ENCODE results near the gene VCP. TPM values are rescaled to one million over a fixed set of nuclear protein-coding genes. Genes with fewer than 3 reads are reported as not detected.
A peak's percentile ranks its signal among the peaks of the same experiment; 100 is the strongest.

VCP gene
- polyA plus RNA-seq, 1 experiment = 333 TPM

- Histone ChIP-seq H3K4me3 (ENCODE audit: low read depth, low read length) (no peak overlapping the region), H3K27me3 (ENCODE audit: control insufficient read depth, insufficient read depth, low read length) (no peaks in the 10 kb centered on the region), H3K36me3 (ENCODE audit: control insufficient read depth, insufficient read depth, low read length) (peaks cover 37% of the 10 kb centered on the region)
- DNase-seq (ENCODE audit: low read depth) = no peak
- CTCF ChIA-PET = interaction anchor here (1.1 kb wide), 1 partner anchor 9 kb away, joined by 4 read pairs; no protein-coding TSS in a partner anchor
- POLR2A ChIA-PET = no interaction called here
- no peak for TF ChIP-seq CTCF (IDR thresholded peaks at IDR 0.05; ENCODE audit: insufficient read depth, low read depth, low read length)
Observed at GRCh38 chr9:35105571-35106342, 33.3 kb upstream of the VCP start.

DNA sequence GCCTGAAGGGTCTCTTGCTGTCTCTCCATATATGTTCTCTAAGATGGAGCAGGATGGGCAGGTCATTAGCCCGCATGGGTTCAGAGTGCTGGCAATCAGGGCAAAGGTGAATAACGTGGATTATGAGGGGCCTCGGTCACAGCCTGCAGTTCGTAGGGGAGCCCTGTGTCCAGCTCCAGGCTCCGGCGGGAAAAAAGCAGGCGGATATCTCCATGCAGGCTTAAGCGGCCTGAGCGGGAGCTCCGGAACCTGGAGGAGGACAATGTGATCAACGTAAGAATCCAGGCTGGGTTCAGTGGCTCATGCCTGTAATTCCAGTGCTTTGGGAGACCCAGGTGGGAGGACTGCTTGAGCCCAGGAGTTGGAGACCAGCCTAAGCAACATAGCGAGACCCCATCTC is 32.7 kb upstream of the VCP start:
- Histone ChIP-seq H3K4me3 (ENCODE audit: low read depth, low read length) (no peak overlapping the region), H3K27me3 (ENCODE audit: control insufficient read depth, insufficient read depth, low read length) (no peaks in the 10 kb centered on the region), H3K36me3 (ENCODE audit: control insufficient read depth, insufficient read depth, low read length) (peaks cover 42% of the 10 kb centered on the region)
- TF ChIP-seq CTCF (IDR thresholded peaks at IDR 0.05; ENCODE audit: insufficient read depth, low read depth, low read length) = no peak
- POLR2A ChIA-PET = no interaction called here
- no peak for DNase-seq (ENCODE audit: low read depth)
- CTCF ChIA-PET = interaction anchor here (1.1 kb wide), 1 partner anchor 9 kb away, joined by 4 read pairs; no protein-coding TSS in a partner anchor

GRCh38 chr9:35104586-35104985 is 32.2 kb upstream of the VCP start:
- H3K36me3 ChIP-seq (ENCODE audit: control insufficient read depth, insufficient read depth, low read length) = peaks cover 46% of the 10 kb centered on the region
- no peak for DNase-seq (ENCODE audit: low read depth)
- no peak overlapping the region for H3K4me3 ChIP-seq (ENCODE audit: low read depth, low read length)
- TF ChIP-seq CTCF (IDR thresholded peaks at IDR 0.05; ENCODE audit: insufficient read depth, low read depth, low read length) = no peak
- ChIA-PET CTCF (interaction anchor here (1.0 to 1.1 kb wide), 2 partner anchors 10 to 372 kb away, joined by 4 read pairs; no protein-coding TSS in a partner anchor), POLR2A (no interaction called here)
- no peaks in the 10 kb centered on the region for H3K27me3 ChIP-seq (ENCODE audit: control insufficient read depth, insufficient read depth, low read length)

- H3K27me3 ChIP-seq (ENCODE audit: control insufficient read depth, insufficient read depth, low read length) = no peaks in the 10 kb centered on the region
- POLR2A ChIA-PET = no interaction called here
- DNase-seq (ENCODE audit: low read depth) = no peak
- CTCF ChIA-PET = interaction anchor here (0.9 to 3.2 kb wide), 4 partner anchors 10 to 373 kb away, joined by 3 to 10 read pairs (median 4); partner anchors contain the start of gene VCP
- peak overlapping the region; percentile 70 for H3K4me3 ChIP-seq (ENCODE audit: low read depth, low read length)
- TF ChIP-seq CTCF (IDR thresholded peaks at IDR 0.05; ENCODE audit: insufficient read depth, low read depth, low read length) = no peak
- peaks cover 46% of the 10 kb centered on the region for H3K36me3 ChIP-seq (ENCODE audit: control insufficient read depth, insufficient read depth, low read length)
Observed at GRCh38 chr9:35103660-35104191, 31.3 kb upstream of the VCP start.

All from BJ (cell line).